GM18861 (cell line): ENCODE results near the gene PRRG2.

Experiments
- ATAC-seq: cut with Tn5 transposase; IDR thresholded peaks from one replicate; pipeline ENCODE4 v1.9.1; 2021; ENCODE audit not compliant: unreplicated experiment

PRRG2 gene

GRCh38 chr19:49581007-49581508, at the start of gene PRRG2:
Gene PRRG2, plus strand, starts transcription at chr19:49581316. Its CDS starts 1,904 bp downstream, at chr19:49583220.
- no peak for ATAC-seq

GRCh38 chr19:49533551-49534488, 47.3 kb upstream of the PRRG2 start:
- ATAC-seq: peak; percentile 60

- ATAC-seq: no peak
These were observed 46.3 kb upstream of the PRRG2 start for GRCh38 chr19:49534632-49535385.

GRCh38 chr19:49536921-49537462, 44.1 kb upstream of the PRRG2 start:
- ATAC-seq: no peak

GRCh38 chr19:49538643-49539042, 42.5 kb upstream of the PRRG2 start:
- ATAC-seq: no peak

- ATAC-seq: no peak
These were observed 41.7 kb upstream of the PRRG2 start for GRCh38 chr19:49539192-49539952.

- ATAC-seq: no peak
These were observed 39.2 kb upstream of the PRRG2 start for GRCh38 chr19:49541914-49542313.

GRCh38 chr19:49542446-49542845, 38.7 kb upstream of the PRRG2 start:
- ATAC-seq: no peak

- ATAC-seq: no peak
These were observed 38.1 kb upstream of the PRRG2 start for GRCh38 chr19:49543032-49543431.

- no peak for ATAC-seq
These were observed 37.0 kb upstream of the PRRG2 start for GRCh38 chr19:49544154-49544553.

GRCh38 chr19:49546825-49547565, 34.1 kb upstream of the PRRG2 start:
- no peak for ATAC-seq

- ATAC-seq: no peak
These were observed 32.1 kb upstream of the PRRG2 start for GRCh38 chr19:49549045-49549444.

GRCh38 chr19:49551531-49551930, 29.6 kb upstream of the PRRG2 start:
- no peak for ATAC-seq

- ATAC-seq: no peak
These were observed 28.4 kb upstream of the PRRG2 start for GRCh38 chr19:49552749-49553148.

- no peak for ATAC-seq
These were observed 27.5 kb upstream of the PRRG2 start for GRCh38 chr19:49553451-49554271.

- no peak for ATAC-seq
These were observed 26.4 kb upstream of the PRRG2 start for GRCh38 chr19:49554701-49555181.

GRCh38 chr19:49555600-49556411, 25.3 kb upstream of the PRRG2 start:
- no peak for ATAC-seq
